ENCODE data around the gene EXOC6B.

DNA sequence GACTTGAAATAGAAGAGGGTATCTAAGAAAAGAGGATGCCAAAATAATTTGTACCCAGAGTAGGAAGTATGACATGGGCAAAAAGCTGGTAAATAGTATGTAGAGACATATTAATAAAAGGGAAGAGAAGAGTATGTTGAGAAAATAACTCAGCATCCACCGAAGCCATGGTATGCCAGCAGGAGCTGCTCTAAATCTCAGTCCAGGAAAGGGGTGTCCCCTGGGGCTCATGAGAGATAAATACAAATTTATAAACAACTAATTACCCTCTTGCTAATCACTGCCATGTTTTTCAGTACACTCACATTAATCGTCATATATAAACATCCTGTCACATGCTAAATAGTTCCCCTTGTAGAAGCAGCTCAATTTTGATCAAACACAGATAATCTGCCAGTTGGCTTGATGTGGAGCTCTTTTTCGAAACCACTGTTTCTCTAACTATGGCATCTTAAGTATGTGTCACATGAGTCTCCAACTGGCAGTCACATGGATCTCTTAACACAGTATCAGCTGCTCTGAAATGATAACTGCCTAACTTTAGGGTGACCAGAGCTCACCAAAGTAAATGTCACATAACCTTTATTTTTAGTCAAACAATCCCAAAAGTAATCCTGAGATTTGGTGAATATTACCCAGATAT lies 31.9 kb downstream of the EXOC6B start:
- TF ChIP-seq, protein P1, sequence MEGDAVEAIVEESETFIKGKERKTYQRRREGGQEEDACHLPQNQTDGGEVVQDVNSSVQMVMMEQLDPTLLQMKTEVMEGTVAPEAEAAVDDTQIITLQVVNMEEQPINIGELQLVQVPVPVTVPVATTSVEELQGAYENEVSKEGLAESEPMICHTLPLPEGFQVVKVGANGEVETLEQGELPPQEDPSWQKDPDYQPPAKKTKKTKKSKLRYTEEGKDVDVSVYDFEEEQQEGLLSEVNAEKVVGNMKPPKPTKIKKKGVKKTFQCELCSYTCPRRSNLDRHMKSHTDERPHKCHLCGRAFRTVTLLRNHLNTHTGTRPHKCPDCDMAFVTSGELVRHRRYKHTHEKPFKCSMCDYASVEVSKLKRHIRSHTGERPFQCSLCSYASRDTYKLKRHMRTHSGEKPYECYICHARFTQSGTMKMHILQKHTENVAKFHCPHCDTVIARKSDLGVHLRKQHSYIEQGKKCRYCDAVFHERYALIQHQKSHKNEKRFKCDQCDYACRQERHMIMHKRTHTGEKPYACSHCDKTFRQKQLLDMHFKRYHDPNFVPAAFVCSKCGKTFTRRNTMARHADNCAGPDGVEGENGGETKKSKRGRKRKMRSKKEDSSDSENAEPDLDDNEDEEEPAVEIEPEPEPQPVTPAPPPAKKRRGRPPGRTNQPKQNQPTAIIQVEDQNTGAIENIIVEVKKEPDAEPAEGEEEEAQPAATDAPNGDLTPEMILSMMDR (IDR thresholded peaks at IDR 0.05): no peak
- TF ChIP-seq POLR2AphosphoS5 (IDR thresholded peaks at IDR 0.05): no peak
- TF ChIP-seq POLR2A (IDR thresholded peaks at IDR 0.05): no peak
- TF ChIP-seq EP300 (IDR thresholded peaks at IDR 0.05): no peak

All from suprapubic skin (tissue), 4 donors.